Activated CD4-positive, alpha-beta T cell treated with anti-CD3 and anti-CD28 coated beads for 24 hours (primary cell): Measurements from ENCODE around the gene GPR35.

Experiments
- DNase-seq, 2 donors: peaks; one replicate each; pipeline ENCODE4 v3.0.0-alpha.2; 2020; ENCODE audit warnings: low read depth in 2 of 2

The GPR35 gene

GRCh38 chr2:240624950-240625621 lies at the start of gene GPR35:
TSS of gene GPR35 (plus strand) at chr2:240625480. CDS start at chr2:240629953, 4,473 bp downstream.
- peak; percentile 43 to 75 for DNase-seq

GRCh38 chr2:240576036-240576435 lies 49.2 kb upstream of the GPR35 start:
- no peak for DNase-seq

GRCh38 chr2:240576436-240577205 lies 48.7 kb upstream of the GPR35 start:
- no peak for DNase-seq

- no peak for DNase-seq
Observed at GRCh38 chr2:240577281-240578109, 47.8 kb upstream of the GPR35 start.

- DNase-seq = no peak
Observed at GRCh38 chr2:240578110-240578450, 47.2 kb upstream of the GPR35 start.

GRCh38 chr2:240578488-240578887 lies 46.8 kb upstream of the GPR35 start:
- DNase-seq = no peak

- no peak for DNase-seq
Observed at GRCh38 chr2:240579071-240579762, 46.1 kb upstream of the GPR35 start.

- no peak for DNase-seq
Observed at GRCh38 chr2:240579771-240580614, 45.3 kb upstream of the GPR35 start.

- no peak for DNase-seq
Observed at GRCh38 chr2:240581811-240582210, 43.5 kb upstream of the GPR35 start.

GRCh38 chr2:240582781-240583180 lies 42.5 kb upstream of the GPR35 start:
- DNase-seq = no peak

GRCh38 chr2:240583774-240584173 lies 41.5 kb upstream of the GPR35 start:
- no peak for DNase-seq

- DNase-seq = no peak
Observed at GRCh38 chr2:240584486-240585031, 40.7 kb upstream of the GPR35 start.

- no peak for DNase-seq
Observed at GRCh38 chr2:240585101-240585500, 40.2 kb upstream of the GPR35 start.

- no peak for DNase-seq
Observed at GRCh38 chr2:240585681-240586197, 39.5 kb upstream of the GPR35 start.

- DNase-seq = peak; percentile 93
Observed at GRCh38 chr2:240586198-240586918, 38.9 kb upstream of the GPR35 start, which contains the start of gene CAPN10. TSS of gene CAPN10 (plus strand) at chr2:240586734. CDS start at chr2:240586912, 178 bp downstream.

GRCh38 chr2:240586919-240587800 lies 38.1 kb upstream of the GPR35 start:
- DNase-seq = peak in 1 of 2 donors; percentile 27

GRCh38 chr2:240588006-240588655 lies 37.1 kb upstream of the GPR35 start:
- no peak for DNase-seq

GRCh38 chr2:240588669-240589068 lies 36.6 kb upstream of the GPR35 start:
- no peak for DNase-seq
